ENCODE measurements around the gene TAC4.

GRCh38 chr17:49823614-49824013 is 24.3 kb downstream of the TAC4 start:
- TF ChIP-seq CTCF (conservative IDR thresholded peaks at IDR 0.05; ENCODE audit: low read length) (no peak), EZH2phosphoT487 (IDR thresholded peaks at IDR 0.05; ENCODE audit: borderline replicate concordance, low read depth, low read length) (no peak)
